Stimulated activated CD4-positive, alpha-beta T cell treated with anti-CD3 and anti-CD28 coated beads, Interleukin-1b, Interleukin-23, amount 100 ng/mL, for 24 hours (primary cell): ENCODE data around the gene LAMA2.
"Not testable (repeated sequence)": the region's sequence is repeated elsewhere in the genome, so short reads cannot be mapped to it uniquely, and the experiment has no call there.

Experiments used
- DNase-seq, 4 experiments: peaks; one replicate each; pipeline ENCODE4 v3.0.0-alpha.2; 2020; ENCODE audit warnings: low read depth in 4 of 4, low spot score in 1 of 4

Gene LAMA2

GRCh38 chr6:129172279-129172995 lies 289.5 kb downstream of the LAMA2 start:
- DNase-seq: not testable (repeated sequence)

GRCh38 chr6:129175066-129175465 lies 292.1 kb downstream of the LAMA2 start:
- DNase-seq: no peak

- no peak for DNase-seq
Observed at GRCh38 chr6:129177801-129178200, 294.9 kb downstream of the LAMA2 start.

GRCh38 chr6:129179283-129179682 lies 296.3 kb downstream of the LAMA2 start:
- no peak for DNase-seq

GRCh38 chr6:129181001-129181400 lies 298.1 kb downstream of the LAMA2 start:
- no peak for DNase-seq

- DNase-seq: no peak
Observed at GRCh38 chr6:129183187-129183591, 300.3 kb downstream of the LAMA2 start.

GRCh38 chr6:129183681-129184301 lies 300.9 kb downstream of the LAMA2 start:
- no peak for DNase-seq

GRCh38 chr6:129184324-129184723 lies 301.4 kb downstream of the LAMA2 start:
- no peak for DNase-seq

- no peak for DNase-seq
Observed at GRCh38 chr6:129184808-129185366, 301.9 kb downstream of the LAMA2 start.

- DNase-seq: no peak
Observed at GRCh38 chr6:129186988-129187387, 304.1 kb downstream of the LAMA2 start.

- no peak for DNase-seq
Observed at GRCh38 chr6:129188306-129188705, 305.4 kb downstream of the LAMA2 start.

GRCh38 chr6:129188795-129189194 lies 305.9 kb downstream of the LAMA2 start:
- DNase-seq: no peak

- DNase-seq: no peak
Observed at GRCh38 chr6:129189266-129189665, 306.3 kb downstream of the LAMA2 start.

- no peak for DNase-seq
Observed at GRCh38 chr6:129191235-129191634, 308.3 kb downstream of the LAMA2 start.

- DNase-seq: no peak
Observed at GRCh38 chr6:129192458-129192989, 309.6 kb downstream of the LAMA2 start.

GRCh38 chr6:129194306-129194941 lies 311.5 kb downstream of the LAMA2 start:
- DNase-seq: no peak

- no peak for DNase-seq
Observed at GRCh38 chr6:129195161-129195560, 312.2 kb downstream of the LAMA2 start.

GRCh38 chr6:129195643-129196042 lies 312.7 kb downstream of the LAMA2 start:
- no peak for DNase-seq

GRCh38 chr6:129197154-129197553 lies 314.2 kb downstream of the LAMA2 start:
- no peak for DNase-seq

GRCh38 chr6:129200151-129200550 lies 317.2 kb downstream of the LAMA2 start:
- no peak for DNase-seq

- DNase-seq: no peak
Observed at GRCh38 chr6:129203190-129203900, 320.4 kb downstream of the LAMA2 start.
